Measurements from ENCODE around the gene REEP5.

DNA sequence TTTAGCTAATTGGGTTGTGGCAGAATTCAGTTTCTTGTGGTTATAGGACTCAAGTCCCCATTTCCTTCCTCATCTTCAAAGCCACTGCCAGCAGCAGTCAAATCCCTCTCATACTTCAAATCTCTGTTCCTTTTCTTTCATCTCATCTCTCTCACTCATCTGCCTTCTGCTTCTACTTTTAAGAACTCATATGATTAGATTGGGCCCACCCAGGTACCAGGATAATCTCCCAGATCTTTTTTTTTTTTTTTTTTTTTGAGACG, 8.0 kb upstream of the REEP5 start:
- TF ChIP-seq, protein P1, sequence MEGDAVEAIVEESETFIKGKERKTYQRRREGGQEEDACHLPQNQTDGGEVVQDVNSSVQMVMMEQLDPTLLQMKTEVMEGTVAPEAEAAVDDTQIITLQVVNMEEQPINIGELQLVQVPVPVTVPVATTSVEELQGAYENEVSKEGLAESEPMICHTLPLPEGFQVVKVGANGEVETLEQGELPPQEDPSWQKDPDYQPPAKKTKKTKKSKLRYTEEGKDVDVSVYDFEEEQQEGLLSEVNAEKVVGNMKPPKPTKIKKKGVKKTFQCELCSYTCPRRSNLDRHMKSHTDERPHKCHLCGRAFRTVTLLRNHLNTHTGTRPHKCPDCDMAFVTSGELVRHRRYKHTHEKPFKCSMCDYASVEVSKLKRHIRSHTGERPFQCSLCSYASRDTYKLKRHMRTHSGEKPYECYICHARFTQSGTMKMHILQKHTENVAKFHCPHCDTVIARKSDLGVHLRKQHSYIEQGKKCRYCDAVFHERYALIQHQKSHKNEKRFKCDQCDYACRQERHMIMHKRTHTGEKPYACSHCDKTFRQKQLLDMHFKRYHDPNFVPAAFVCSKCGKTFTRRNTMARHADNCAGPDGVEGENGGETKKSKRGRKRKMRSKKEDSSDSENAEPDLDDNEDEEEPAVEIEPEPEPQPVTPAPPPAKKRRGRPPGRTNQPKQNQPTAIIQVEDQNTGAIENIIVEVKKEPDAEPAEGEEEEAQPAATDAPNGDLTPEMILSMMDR (conservative IDR thresholded peaks at IDR 0.05 in 1 of 2, IDR thresholded peaks at IDR 0.05 in 1 of 2; ENCODE audit: extremely low read depth in 1 of 2, insufficient read depth in 1 of 2, low read depth in 1 of 2, low read length in 2 of 2) = no peak
- no peak for TF ChIP-seq EZH2 (IDR thresholded peaks at IDR 0.05; ENCODE audit: borderline replicate concordance, low read length)

Data from mammary epithelial cell (primary cell).